IPS-NIHi11 (cell line): ENCODE results near the gene TMEM213.

Source experiments
- DNase-seq: peaks from one replicate; pipeline ENCODE4 v3.0.0; 2012; ENCODE audit warnings: mixed read lengths, low spot score

TMEM213 gene, protein sequence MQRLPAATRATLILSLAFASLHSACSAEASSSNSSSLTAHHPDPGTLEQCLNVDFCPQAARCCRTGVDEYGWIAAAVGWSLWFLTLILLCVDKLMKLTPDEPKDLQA

DNA sequence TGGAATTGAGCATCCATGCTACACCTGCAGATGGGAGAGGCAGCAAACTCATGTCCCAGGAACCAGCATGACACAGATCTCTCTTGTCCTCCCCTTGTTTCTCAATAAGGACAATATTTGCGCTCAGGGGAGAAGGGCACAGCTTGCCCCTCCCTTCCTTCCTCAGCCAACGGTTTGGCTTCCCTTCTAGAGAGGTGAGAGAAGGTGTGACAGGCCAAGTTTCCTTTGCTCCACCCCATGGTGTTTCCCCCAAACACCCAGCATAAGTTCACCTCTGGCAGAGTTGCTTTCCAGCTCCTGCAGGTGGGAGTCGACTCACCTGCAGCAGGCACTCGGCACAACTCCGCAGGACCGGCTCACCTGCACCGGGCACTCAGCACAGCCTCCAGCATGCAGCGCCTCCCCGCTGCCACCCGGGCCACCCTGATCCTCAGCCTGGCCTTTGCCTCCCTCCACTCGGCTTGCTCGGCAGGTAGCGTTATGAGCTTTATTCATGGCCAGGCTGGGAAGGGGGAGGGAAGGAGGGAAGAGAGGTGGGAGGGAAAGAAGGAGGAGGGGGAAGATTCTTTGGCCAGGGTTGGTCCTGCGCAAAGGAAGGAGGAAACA is at the start of gene TMEM213, which contains the start of gene ATP6V0A4:
Gene TMEM213, plus strand, starts transcription at position 280 of the 606 bp plus-strand sequence. Its CDS starts 111 bp downstream, at position 391.
Gene ATP6V0A4, minus strand, starts transcription at position 482 of the 606 bp plus-strand sequence. CDS start 26,949 bp downstream, outside the sequence.
- DNase-seq: peak; percentile 67

DNA sequence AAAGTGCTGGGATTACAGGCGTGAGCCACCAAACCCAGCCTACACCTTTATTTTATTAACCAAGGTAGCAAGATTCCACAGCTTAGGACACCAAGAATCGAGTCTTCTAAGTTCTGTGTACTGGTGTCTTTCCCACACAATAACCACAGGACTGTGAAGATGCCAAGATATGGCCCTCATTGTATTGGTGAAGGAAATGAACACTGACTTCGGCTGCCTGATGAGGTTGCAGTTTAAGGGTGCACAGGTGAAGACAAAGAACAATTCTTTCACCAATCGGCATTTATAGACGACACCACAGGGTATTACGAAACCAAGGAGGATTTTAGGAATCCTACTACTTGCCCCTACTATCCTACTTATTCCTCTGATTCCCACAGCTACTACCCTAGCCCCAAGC is 49.1 kb upstream of the TMEM213 start:
- no peak for DNase-seq

DNA sequence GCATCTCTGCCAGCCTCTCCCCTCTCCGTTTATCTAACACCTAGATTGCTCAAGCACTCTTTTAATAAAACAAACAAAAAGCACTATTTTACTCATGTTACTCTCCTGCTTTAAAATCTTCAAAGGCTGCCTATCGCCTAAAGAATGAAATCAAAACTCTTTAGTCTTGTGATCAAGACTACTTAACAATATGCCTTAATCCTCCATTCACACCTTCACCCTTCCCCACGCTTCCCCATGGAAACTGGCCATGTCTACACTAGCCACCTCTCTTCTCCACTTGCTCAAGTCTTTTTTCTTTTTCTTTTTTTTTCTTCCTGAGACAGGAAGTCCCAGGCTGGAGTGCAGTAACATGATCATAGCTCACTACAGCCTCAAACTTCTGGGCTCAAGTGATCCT is 47.8 kb upstream of the TMEM213 start:
- DNase-seq: no peak

DNA sequence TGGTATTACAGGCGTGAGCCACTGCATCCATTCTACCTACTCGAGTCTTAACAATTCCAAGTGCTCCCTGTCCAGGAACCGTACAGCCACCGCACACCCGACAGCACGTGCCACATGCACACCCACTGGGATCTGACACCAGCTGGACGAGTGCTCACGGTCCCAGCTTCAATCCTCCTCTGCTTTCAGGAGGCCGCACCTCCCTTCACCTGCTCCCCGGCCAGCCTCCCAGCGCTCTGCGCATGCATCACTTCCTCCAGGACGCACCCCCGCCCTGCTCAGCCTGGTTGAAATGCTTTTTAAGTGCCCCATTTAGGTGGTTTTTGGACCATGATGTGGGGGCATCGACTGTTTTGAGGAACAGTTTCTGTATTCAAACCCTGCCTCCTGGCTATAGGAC is 47.3 kb upstream of the TMEM213 start:
- DNase-seq: no peak

DNA sequence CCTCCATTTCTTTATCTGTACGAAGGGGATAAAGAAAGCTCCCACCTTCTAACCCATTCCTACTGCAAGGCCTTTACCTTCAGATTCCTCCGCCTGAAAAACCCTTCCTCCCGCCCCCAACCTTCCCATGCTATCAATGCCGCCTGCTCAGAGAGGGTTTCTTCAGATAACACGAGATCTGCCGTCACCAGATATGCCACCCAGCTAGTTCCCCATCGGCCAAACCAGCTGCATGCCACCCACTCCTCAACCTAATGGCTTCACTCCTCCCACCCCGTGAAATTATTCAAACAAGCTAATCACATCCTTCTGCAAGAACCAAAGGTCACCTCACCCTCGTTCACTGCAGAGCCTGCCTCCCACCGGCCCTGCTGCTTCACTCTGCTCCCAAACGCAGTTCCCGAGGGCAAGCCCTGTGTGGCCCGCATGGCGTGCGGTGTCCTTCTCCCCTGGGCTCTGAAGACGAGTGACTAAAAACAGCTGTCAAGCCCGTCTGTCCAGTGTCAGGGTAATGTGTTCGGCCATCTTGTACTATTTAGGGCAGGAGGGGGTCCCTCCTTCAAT is 46.8 kb upstream of the TMEM213 start:
- DNase-seq: no peak

DNA sequence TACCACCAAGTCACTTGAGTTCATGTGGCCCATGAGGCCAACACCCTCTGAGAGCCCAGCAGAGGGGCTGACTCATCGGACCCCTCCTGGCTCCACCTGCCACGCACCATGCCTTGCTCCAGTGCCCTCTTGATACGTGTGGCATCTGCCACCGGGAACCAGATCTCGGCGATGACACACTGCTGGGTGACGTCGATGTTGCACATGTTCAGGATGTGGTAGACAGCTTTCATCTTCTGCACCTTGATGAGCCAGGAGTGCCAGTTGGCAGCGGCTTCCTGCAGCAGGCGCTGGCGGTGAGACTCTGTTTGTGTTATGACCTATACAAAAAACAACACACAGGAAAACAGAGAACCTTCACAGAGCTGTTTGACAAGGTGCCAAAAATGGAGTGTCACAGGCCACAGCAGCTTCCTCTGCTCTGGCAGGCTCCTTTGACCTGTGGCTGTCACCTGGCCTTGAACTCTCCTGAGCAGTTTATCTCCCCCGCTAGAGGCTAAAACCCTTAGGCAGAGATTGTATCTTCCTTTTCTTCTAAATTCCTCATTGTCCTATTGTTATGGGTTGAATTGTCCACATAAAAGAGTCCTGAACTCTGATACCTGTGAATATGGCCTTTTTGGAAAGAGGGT is 45.2 kb upstream of the TMEM213 start:
- DNase-seq: no peak

DNA sequence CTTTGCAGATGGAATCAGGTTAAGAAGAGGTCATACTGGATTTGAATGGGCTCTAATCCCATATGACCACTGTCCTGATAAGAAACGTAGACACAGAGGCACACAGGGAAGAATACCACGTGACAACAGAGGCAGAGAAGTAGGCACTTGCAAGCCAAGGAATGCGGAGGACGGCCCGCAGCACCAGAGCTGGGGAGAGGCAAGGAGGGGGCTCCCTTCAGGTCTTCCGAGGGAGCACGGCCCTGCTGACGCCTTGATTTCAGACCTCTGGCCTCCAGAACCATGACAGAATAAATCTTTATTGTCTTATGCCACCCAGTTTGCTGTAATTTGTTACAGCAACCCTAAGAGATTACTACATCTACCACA is 44.7 kb upstream of the TMEM213 start:
- DNase-seq: peak; percentile 43

DNA sequence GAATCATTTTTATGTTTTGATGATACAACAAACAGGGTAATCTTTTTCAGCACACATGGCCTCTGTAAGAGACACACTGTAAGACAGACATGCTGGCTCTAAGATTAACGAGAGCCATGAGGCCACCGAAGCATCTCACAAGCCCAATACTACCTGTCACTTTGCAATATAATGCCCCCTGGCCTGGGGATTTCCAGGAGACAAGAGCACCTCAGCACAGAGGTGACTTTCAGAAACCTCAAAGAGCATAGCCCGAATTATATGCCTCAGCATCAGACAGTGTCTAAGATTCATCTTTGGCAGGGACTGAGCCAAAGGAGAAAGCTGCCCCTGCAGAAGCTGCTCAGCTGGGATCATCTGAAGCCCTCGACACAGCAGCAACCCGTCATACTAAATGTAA is 44.2 kb upstream of the TMEM213 start:
- DNase-seq: no peak

DNA sequence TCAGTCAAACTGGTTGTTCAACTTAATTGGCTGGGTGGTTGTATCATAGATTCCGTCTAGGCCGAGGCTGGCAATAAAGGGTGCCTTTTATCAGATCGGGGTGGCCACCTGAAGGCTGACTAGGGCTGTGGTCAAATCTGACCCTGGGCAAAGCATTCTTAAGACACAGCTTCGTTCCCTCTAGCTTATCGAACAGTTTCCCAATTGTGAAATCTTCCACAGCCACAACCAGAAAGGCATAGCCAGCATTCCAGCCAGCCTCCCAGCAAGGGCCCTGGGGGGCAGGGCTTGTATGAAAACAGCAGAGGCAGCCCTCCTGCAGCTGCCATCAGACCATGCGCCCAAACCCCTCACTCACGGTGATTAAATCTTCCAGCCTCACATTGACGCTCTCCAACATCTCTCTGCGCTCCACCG is 42.5 kb upstream of the TMEM213 start:
- peak; percentile 53 for DNase-seq

DNA sequence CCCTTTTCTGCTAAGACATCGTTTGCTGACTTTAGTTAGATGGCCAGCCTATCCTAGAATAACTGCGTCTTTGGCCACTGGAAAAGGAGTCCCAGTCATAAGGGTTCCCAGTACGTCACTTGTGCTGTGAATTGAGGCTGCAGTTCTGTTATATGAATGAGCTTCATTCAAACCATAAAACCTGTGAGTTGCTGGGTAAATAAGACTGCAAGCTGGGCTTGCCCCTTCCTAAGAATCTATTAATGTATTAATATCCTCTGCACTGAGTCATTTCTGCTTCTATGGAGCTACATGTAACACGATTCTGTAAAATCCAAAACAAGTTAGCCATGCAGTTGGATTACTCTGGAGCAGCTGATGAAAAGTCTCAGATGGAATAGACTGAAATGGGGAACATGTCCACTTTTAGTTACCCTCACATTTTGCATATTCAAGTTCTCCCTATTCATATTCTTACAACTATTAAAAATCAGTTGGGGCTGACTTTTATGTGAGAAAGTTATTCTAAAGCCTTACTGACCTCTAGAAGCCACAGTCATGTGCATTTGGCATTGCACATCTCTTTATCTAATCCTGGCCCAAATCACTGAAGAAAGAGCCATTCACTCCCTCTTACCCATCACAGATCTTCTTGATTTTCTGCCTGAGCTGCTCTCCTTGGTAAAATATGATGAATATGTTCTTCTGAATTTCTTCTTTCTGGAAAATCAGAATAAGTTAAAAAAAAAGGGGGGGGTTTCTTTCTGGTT is 41.8 kb upstream of the TMEM213 start:
- no peak for DNase-seq

DNA sequence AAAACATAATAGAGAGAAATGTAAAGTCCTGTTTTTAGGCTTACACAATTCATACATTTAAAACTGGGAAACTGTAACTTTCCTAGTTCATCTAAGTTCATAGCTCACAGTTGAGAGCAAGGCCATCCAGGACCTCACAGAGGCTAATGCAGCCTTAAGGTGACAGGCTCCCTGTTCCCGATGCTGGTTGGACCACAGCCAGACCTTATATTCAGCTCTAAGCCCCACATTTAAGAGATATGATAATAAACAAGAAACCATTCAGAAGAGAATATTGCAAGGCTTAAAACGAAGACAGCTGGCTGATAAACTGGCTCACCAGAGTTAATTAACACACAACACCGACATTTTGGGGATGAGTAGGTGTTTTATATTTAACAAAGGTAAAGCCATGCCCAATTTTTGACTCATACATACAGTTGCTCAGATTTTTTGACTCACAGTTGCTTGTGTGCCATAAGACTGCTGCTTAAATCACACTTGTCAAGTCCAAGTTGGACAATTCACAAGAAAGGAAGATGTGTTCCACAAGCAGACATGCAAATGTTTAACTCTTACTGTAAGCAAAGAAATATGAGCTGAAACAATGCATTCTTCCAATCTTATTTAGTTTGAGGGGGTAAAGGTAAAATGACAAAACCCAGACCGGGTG is 41.1 kb upstream of the TMEM213 start:
- DNase-seq: no peak

DNA sequence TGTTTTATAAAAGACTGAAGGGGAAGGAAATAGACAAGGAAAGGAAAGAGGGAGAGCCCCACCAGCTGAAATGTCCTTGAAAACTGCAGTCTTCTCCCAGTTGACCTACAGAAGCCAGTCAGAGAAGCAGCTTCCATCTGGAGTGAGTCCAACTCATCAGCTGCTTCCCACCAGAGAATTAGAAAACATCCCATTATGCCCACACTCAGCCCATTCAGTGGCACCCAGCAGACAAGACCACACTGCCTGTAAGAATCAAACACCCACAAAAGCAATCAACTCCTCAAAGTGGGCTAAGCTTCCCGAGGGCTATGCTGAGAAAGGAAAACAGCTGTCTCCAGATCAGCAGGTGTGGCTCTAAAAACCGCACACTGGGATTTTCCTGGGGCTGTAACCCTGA is 29.6 kb upstream of the TMEM213 start:
- DNase-seq: no peak

DNA sequence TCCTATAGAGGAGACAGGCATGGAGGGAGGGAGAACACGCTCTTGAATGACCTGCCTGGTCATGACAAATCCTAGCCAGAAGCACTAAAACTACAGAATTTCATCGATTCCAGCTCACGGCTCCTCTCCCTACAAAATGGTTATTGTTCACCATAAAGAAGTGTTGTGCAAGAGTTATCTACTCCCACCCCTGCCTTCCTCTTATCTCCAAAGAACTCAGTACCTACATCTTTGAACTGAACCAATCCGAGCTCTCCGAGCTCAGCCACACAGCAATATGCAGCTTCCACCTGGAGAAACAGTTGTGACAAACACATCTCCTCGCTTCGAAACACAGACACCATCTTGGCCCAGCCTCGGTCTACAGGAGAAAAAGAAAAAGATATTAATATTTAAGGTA is 26.9 kb upstream of the TMEM213 start:
- DNase-seq: no peak

DNA sequence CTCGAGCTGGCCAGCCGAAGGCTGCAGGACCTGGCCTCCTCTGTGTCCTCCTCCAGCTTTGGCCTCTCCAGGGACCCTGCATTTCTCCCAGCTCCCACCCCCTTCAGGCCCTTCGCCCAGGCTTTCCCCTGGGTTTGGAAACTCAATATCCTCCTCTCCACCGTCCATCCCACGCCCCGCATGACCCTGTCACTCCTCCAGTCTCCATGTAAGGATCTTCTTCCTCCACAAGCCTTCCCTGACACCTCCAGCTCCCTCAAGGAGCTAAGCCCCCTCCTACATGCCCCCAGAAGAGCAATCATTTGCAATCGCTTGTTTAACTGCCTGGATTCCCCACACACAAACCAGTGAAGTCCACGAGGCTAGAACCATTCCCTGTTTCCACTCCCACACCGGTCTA is 24.6 kb upstream of the TMEM213 start:
- no peak for DNase-seq

DNA sequence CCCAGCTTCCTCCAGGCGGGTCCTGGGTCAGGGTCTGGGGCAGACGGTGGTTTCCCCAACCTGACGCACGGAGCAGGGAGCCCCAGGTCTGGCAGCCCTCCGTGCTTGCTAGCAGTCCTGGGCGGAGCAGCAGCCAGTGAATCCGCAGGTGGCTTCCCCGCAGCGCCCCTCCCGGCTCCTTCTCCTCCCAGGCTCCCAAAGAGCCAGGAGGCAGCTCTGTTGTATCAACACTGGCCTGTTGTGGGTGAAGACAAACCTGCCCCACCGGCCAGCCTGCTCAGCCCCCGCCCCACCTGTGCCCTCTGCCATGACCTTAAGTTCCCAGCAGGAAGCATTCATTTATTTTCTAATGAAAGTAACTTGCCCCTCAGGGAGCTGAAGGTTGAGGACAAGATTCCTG is 24.0 kb upstream of the TMEM213 start:
- DNase-seq: peak; percentile 82

DNA sequence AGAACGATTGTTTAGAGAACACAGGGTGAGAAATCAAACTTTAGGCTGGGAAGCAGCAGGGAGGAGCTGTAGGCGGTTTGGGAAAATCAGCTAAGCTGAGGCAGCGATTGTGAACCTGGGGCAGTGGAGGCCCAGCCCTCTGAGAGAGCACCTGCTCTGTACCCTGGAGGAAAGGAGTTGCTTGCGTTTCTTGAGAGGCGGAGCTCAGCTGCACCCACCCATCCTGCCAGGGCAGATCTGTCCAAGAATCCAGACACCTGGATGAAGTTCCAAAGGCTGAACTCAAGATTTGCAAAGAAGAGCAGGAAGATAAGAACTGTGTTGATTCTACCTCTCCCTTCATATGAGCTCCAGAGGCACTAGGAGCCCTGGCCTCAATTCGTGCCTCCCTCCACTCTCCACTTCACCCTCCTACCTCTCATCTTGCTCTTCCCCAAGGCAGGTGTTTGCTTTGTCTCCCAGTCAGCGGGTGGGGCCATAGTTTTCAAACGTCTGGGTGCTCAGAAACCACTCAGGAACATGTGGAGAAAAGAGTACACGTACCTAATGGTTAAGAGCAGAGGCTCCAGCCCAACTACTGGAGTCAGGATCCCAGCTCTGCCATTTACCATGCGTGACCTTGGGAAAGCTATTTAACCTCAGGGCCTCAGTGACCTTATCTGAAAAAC is 21.5 kb upstream of the TMEM213 start:
- no peak for DNase-seq

DNA sequence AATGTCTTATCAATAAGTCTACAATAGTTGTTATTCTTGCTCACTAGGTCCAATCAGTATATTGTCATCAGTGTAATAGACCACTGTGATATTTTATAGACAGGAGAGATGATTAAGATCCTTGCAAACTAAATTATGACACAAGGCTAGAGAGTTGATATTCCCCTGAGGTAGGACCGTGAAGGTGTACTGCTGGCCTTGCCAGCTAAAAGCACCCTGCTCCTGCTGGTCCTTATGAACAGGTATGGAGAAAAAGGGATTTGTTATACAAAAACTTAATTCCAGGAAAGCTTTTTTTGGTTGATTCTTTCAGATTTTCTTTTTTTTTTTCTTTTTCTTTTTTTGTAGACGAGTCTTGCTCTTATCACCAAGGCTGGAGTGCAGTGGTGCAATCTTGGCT is 16.8 kb upstream of the TMEM213 start:
- DNase-seq: no peak

DNA sequence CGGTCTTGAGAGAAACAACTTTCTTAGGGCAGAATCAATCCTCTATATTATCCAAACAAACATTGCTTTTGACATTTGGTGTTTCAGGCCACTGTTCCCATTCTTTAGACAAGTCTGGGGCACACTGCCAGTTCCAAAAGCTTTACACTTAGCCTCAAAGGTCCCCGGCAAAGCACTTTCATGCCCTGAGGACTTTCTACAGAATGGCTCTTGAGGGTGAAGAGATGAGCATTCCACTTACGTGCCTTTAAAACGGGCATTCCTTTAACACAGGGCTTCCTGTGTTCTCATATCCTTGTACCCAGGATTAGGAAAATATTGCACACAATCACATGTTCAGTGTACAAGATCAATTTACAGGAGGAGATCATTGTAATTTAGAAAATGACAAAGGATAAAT is 13.1 kb upstream of the TMEM213 start:
- no peak for DNase-seq

DNA sequence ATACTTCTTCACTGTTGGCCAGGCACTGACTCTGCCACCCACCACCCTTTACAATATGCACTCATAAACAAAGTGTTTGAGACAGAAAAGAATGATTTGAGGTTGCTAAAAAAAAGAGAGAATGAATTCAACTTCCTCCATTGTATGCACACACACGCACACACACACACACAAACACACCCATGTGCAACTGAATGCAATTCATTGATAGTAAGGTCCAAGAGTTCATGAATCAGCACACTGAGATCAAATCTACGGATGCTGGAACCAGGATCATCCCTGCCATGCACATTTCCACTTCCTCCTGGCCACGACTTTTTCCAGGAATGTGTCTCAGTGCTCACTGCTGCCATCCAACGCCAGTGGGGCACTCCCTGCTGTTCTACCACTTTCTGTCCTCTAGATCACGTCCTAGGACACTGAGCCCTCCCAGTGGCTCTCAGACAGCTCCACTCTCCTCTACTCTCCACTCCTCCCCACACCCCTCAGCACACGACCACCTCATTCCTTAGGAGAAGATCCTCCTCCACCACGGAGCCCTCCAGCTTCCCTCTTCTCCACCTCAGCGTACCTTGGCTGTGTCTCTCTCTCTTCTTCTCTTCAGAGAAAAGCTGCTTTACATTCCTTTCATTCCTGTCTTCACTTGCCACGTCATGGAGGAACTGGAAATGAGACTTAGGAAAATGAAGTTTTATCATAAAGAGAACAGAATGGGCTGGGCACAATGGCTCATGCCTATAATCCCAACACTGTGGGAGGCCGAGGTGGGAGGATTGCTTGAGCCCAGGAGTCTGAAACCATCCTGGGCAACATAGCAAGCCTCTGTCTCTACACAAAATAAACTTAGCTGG is 12.0 kb upstream of the TMEM213 start:
- DNase-seq: no peak

DNA sequence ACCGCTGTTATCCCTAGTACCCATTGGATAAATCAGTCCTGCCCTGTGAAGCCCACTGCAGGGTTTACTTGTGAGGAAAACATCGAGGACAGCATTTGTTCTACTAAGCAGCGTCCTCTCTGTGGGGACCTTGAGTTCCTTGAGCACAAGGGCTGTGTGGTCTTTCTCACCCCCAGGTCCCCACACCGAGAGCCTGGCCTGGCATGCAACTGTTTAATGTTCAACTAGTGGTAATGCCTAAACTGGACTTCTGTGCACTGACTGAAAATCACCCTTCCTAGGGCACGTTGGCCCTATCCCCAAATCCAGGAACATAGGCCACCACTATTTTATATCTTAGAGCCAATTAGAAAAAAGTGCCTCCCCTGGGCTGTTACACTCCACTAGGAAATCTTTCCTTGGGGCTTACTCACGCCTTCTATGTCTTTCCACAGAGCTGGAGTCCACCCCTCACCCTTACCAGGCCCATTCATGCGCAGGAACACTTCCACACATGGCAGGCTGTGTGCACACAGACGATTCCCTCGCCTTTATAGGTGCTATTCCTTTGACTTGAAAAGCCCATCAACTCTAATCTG is 1.7 kb upstream of the TMEM213 start:
- DNase-seq: no peak
